SJSA1 (cell line): Measurements from ENCODE around the gene NAV2. TPM values are rescaled to one million over a fixed set of nuclear protein-coding genes. Genes with fewer than 3 reads are reported as not detected.

ENCODE experiments used
- DNase-seq, 2 experiments: peaks; one replicate each; pipeline ENCODE4 v3.0.0-alpha.2; 2015 to 2020; ENCODE audit warnings: low spot score in 2 of 2, low read depth in 1 of 2
- H3K27ac ChIP-seq: fragments of 250-450 bp; sonication (Bioruptor Pico); 2 replicates; pipeline ENCODE4 v1.5.1; 2020; ENCODE audit warnings: mild to moderate bottlenecking, moderate library complexity
- H3K27me3 ChIP-seq: fragments of 250-450 bp; sonication (Bioruptor Pico); replicated peaks from 2 replicates; pipeline ENCODE4 v1.5.1; 2020; ENCODE audit warnings: mild to moderate bottlenecking, moderate library complexity
- H3K36me3 ChIP-seq: fragments of 250-450 bp; sonication (Bioruptor Pico); 2 replicates; pipeline ENCODE4 v1.5.1; 2020; ENCODE audit warnings: mild to moderate bottlenecking
- H3K4me1 ChIP-seq: fragments of 250-450 bp; sonication (Bioruptor Pico); replicated peaks from 2 replicates; pipeline ENCODE4 v1.6.1; 2021; ENCODE audit warnings: mild to moderate bottlenecking
- H3K4me3 ChIP-seq: fragments of 250-450 bp; sonication (Bioruptor Pico); 2 replicates; pipeline ENCODE4 v1.5.1; 2020; ENCODE audit warnings: mild to moderate bottlenecking
- H3K9me3 ChIP-seq: fragments of 250-450 bp; sonication (Bioruptor Pico); replicated peaks from 2 replicates; pipeline ENCODE4 v1.5.1; 2020; ENCODE audit warnings: mild to moderate bottlenecking
- total RNA-seq: library from RNA; depleted of rRNA; stranded (reverse); fragments of >200 nt; shearing (Covaris generic); gene quantifications from 2 replicates; pipeline ENCODE4 v1.2.3, GENCODE V29; 2014

NAV2 gene
- total RNA-seq, 1 experiment from 2014 or later = 2.6 TPM

- DNase-seq = no peak
- peaks cover 19% of the 10 kb centered on the region for H3K4me1 ChIP-seq
- no peaks in the 10 kb centered on the region for H3K9me3 ChIP-seq
- H3K27ac ChIP-seq = no peak overlapping the region
- H3K36me3 ChIP-seq = no peaks in the 10 kb centered on the region
- H3K27me3 ChIP-seq = no peaks in the 10 kb centered on the region
- no peak overlapping the region for H3K4me3 ChIP-seq
Observed at GRCh38 chr11:19677381-19678080, 35.1 kb upstream of the NAV2 start.

DNA sequence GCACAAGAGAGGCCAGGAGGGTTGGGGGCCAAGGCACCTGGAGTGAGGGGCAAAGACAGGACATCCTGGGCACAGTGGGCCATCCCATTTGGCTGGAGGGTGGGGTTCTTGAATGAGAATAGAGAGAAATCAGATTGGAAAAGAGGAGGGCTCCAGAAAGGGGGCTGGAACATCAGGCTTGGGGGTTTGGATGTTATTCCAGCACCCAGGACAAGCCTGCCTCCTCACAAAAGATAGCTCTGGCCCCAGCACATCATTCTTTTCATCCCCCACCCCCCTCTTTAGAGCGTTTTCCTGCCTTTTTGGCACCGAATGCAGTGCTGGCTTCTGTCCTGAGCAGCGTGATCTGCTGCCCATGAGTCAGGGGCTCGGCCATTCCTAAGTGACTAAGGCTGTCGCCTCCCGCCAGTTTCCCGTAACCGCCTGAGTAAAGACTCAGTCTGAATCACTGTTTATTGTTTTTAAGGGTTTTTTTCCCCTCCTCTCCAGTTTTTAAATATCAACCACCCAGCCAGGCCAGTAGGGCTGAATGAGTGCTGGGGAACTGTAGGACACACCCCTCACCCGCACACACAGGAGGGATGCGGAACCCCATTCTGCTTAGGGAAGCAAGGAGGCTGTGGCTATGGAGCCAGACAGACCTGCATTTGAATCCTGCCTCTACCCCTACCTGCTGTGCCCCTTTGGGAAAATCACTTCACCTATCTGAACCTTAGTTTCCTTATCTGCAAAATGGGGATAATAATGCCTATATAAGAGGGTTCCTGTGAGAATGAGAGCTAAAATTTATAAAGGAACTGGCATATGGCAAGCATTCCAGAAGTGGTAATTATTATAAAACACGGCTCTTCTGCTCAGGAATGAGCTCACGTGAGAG is 32.4 kb upstream of the NAV2 start:
- H3K27ac ChIP-seq = peak overlapping the region; percentile 94
- no peaks in the 10 kb centered on the region for H3K36me3 ChIP-seq
- H3K4me1 ChIP-seq = peaks cover 19% of the 10 kb centered on the region
- no peaks in the 10 kb centered on the region for H3K9me3 ChIP-seq
- H3K4me3 ChIP-seq = no peak overlapping the region
- H3K27me3 ChIP-seq = no peaks in the 10 kb centered on the region
- DNase-seq = peak; percentile 93 to 94

- peak in 1 of 2 experiments; percentile 2 for DNase-seq
- Histone ChIP-seq H3K9me3 (no peaks in the 10 kb centered on the region), H3K36me3 (no peaks in the 10 kb centered on the region), H3K27ac (peak overlapping the region; percentile 94), H3K4me1 (peaks cover 19% of the 10 kb centered on the region), H3K27me3 (no peaks in the 10 kb centered on the region), H3K4me3 (no peak overlapping the region)
Observed at GRCh38 chr11:19680829-19681368, 31.7 kb upstream of the NAV2 start.

DNA sequence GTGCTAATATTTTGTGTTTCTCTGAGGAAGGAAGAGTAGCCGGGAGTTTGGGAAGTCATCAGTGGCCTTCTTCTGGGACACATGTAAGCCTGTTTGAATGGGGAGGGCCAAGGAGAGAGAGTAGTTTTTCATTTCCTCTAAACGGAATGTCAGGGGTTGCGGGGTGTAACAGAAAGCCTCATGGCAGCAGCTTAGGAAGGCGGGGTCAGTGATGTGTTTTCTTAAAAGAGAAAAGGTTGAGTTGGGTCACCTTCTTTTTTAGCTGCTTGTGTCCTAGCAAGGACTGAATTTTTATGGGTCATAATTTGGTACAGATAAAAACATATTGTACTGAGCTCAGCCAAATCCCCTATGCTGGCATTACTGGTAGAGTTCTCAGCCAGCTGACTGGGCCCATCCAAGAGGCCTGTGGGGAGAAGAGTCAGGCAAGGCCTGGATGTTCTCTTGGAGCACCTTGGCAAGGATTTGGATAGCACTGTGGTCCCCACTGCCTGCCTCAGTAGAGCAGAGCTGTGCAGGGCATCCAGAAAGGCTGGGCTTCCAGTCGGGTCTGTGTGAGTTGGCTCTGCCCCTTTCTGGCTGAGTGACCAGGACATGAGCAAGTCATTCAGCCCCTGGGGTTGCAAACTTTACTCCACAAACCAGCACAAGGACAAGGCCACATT is 29.4 kb upstream of the NAV2 start:
- H3K36me3 ChIP-seq = no peaks in the 10 kb centered on the region
- H3K9me3 ChIP-seq = no peaks in the 10 kb centered on the region
- peaks cover 19% of the 10 kb centered on the region for H3K4me1 ChIP-seq
- no peak for DNase-seq
- no peak overlapping the region for H3K27ac ChIP-seq
- H3K27me3 ChIP-seq = no peaks in the 10 kb centered on the region
- no peak overlapping the region for H3K4me3 ChIP-seq

DNA sequence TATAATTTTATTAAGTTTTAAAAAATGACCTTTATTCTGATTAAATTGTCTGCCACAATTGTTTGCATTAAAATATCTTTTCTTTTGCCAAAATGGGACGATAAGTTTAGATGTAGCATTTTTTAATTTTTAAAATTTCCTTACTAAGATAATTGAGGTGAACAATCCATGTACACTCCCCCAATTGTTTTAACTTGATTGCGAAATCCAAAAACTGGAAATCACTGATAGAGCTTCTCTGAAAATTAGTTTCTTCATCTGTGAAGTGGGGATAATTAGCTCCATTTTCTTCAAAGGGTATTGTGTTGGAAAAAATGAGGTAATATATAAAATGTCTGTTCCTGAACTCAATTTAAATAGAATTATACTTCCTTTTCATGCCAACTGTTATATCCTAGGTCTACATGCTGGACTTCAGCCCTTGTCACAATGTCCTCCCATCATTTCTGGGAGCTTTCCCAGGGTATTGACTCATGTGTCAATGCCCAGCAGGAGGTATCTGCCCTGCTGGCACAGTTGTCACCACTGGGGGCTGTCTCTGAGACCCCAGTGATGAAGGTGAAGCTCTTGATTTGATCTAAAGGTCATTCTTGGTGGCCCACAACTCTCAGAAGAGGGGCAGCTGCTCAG is 28.7 kb upstream of the NAV2 start:
- H3K27ac ChIP-seq = no peak overlapping the region
- no peak overlapping the region for H3K4me3 ChIP-seq
- no peak for DNase-seq
- peaks cover 19% of the 10 kb centered on the region for H3K4me1 ChIP-seq
- H3K36me3 ChIP-seq = no peaks in the 10 kb centered on the region
- no peaks in the 10 kb centered on the region for H3K9me3 ChIP-seq
- H3K27me3 ChIP-seq = no peaks in the 10 kb centered on the region

- Histone ChIP-seq H3K27me3 (no peaks in the 10 kb centered on the region), H3K4me1 (peaks cover under 1% of the 10 kb centered on the region; the same call in 1 of the 2 replicates), H3K36me3 (no peaks in the 10 kb centered on the region), H3K9me3 (no peaks in the 10 kb centered on the region), H3K4me3 (no peak overlapping the region), H3K27ac (no peak overlapping the region)
- DNase-seq = no peak
Observed at GRCh38 chr11:19686234-19686633, 26.4 kb upstream of the NAV2 start.

- Histone ChIP-seq H3K27ac (no peak overlapping the region), H3K36me3 (no peaks in the 10 kb centered on the region), H3K4me1 (no peaks in the 10 kb centered on the region), H3K4me3 (no peak overlapping the region), H3K9me3 (no peaks in the 10 kb centered on the region), H3K27me3 (no peaks in the 10 kb centered on the region)
- DNase-seq = no peak
Observed at GRCh38 chr11:19687392-19687791, 25.2 kb upstream of the NAV2 start.

GRCh38 chr11:19689281-19690000 is 23.2 kb upstream of the NAV2 start:
- no peaks in the 10 kb centered on the region for H3K9me3 ChIP-seq
- DNase-seq = no peak
- H3K27ac ChIP-seq = no peak overlapping the region
- H3K4me3 ChIP-seq = no peak overlapping the region
- H3K4me1 ChIP-seq = no peaks in the 10 kb centered on the region
- H3K36me3 ChIP-seq = no peaks in the 10 kb centered on the region
- no peaks in the 10 kb centered on the region for H3K27me3 ChIP-seq

DNA sequence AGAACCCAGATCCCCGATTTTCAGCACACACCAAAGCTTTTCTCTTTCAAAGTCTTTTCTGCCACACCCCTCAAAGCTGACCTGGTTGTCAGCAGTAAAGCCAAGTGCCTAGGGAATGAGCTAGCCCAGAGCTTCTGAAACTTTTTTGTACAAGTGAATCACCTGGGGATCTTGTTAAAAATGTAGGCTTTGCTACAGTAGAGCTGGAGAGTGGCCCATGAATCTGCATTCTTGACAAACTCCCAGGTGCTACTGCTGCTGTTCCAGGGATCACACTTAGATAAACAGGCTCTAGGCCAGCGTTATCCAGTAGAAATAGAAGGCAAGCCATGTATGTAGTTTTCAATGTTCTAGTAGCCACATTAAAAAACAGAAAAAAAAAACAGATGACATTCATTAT is 21.8 kb upstream of the NAV2 start:
- H3K36me3 ChIP-seq = no peaks in the 10 kb centered on the region
- no peak for DNase-seq
- H3K4me3 ChIP-seq = no peak overlapping the region
- no peaks in the 10 kb centered on the region for H3K9me3 ChIP-seq
- H3K27me3 ChIP-seq = no peaks in the 10 kb centered on the region
- H3K27ac ChIP-seq = no peak overlapping the region
- peaks cover under 1% of the 10 kb centered on the region; the same call in 1 of the 2 replicates for H3K4me1 ChIP-seq

DNA sequence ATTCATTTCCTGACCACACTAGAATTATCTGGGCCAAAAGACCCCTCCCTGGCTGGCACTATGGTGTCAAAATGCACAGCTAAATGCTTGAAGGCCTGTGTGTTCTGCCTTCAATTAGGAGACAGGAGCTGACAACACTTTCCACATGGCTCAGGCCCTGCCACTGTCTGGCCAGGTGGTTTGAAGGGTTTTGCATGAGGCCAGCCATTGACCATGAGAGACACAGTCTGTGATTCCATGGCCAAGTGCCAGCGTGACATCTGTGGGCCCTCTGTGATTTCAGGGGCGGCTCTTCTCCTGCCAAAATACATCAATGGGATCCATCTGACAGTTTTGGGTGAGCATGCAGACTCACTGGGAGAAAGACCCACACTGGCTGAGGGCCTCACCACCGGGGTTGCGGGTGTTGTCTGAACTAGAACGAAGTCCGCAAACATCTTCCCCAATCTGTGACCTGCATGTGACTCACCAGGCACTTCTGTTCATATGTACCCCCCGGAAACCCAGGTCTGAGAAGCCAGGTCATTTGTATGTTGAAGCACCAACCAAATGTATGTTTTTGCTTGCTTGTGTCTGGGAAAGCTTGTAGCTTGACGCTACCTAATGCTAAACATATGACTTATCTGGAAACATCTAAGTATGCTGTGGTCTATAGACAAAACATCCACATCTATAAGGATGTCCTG is 20.7 kb upstream of the NAV2 start:
- no peak for DNase-seq
- no peaks in the 10 kb centered on the region for H3K9me3 ChIP-seq
- no peak overlapping the region for H3K4me3 ChIP-seq
- no peak overlapping the region for H3K27ac ChIP-seq
- peaks cover 9% of the 10 kb centered on the region for H3K4me1 ChIP-seq
- no peaks in the 10 kb centered on the region for H3K27me3 ChIP-seq
- H3K36me3 ChIP-seq = no peaks in the 10 kb centered on the region

- no peak overlapping the region for H3K27ac ChIP-seq
Observed at GRCh38 chr11:19693146-19693545, 19.5 kb upstream of the NAV2 start.

DNA sequence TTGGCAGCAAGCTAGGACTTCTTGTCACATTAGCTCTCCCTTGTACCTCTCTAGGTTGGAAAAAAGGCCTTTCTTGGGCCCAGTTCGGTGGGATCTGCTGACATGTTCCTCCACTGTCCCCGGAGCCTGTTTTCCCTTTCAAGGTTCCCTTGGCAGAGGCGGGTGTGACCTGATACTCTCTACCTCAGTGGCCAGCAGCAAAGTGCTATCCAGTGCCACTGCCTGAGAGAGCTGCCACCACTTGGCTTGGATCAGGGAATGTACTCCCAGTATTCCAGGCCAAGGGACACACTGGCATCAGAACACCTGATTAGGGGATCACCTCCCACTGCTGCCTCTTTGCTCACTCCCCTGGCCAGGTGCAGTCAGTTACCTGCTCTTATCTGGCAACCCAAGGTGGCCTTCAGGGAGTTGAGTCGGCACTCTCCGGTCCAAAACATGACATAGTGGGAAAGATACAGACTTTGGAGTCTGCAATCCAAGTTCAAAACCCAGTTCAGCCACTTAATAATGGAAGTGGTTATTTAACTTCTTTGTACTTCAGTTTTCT is 17.8 kb upstream of the NAV2 start:
- DNase-seq = no peak
- Histone ChIP-seq H3K4me3 (no peak overlapping the region), H3K36me3 (no peaks in the 10 kb centered on the region), H3K27me3 (no peaks in the 10 kb centered on the region), H3K9me3 (no peaks in the 10 kb centered on the region), H3K27ac (no peak overlapping the region), H3K4me1 (peaks cover 9% of the 10 kb centered on the region)

More at GRCh38 chr11:19693146-19693545, 19.5 kb upstream of the NAV2 start:
- Histone ChIP-seq H3K27me3 (no peaks in the 10 kb centered on the region), H3K9me3 (no peaks in the 10 kb centered on the region), H3K4me3 (no peak overlapping the region), H3K4me1 (peaks cover 9% of the 10 kb centered on the region), H3K36me3 (no peaks in the 10 kb centered on the region)
- DNase-seq = no peak
